ENCODE results near the gene PSMG2.

DNA sequence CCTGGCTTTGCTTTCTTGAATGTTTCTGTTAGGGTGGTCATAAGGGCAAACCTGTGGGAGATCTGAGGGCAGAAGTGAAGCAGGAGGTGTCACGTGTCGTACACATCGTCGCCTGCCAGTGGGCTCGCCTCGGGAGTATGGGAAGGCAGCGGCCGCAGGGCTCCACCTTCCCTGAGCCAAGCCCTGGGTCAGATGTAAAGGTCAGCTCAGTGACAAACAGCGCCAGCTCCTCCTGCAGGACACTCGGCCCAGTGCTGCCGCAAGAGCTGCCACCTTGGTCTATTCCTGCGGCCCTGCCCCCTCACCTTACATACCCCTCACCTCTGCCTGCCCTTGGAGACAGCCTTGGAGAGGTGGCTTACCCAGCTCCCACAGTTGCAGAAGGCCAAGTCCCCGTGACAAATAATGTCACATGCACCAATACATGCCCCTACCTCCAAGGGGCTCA lies 64.2 kb downstream of the PSMG2 start:
- TF ChIP-seq CTCF (IDR thresholded peaks at IDR 0.05; ENCODE audit: low read depth, low read length, poor library complexity, severe bottlenecking) (no peak), EZH2phosphoT487 (IDR thresholded peaks at IDR 0.05; ENCODE audit: borderline replicate concordance, low read length) (no peak)

Data from DOHH2 (cell line).